Ovary (tissue), 3 donors: ENCODE data around the gene MGA.

Experiments
- POLR2A ChIP-seq: fragments of 450-650 bp; IDR thresholded peaks from one replicate; pipeline ENCODE4 v1.6.1; 2017; ENCODE audit warnings: antibody characterized with exemption, mild to moderate bottlenecking, moderate library complexity
- TF ChIP-seq, protein P1 (sequence below), 3 donors: fragments of 450-650 bp in 2 of 3; fragments of 200-600 bp in 1 of 3; IDR thresholded peaks; one replicate each; pipeline versions ENCODE4 v1.5.1 to v1.8.0; 2016 to 2022; ENCODE audit warnings: antibody characterized with exemption in 3 of 3, mild to moderate bottlenecking in 1 of 3
- donor health status: DM: no; HTN: no; CAD: no.

DNA sequence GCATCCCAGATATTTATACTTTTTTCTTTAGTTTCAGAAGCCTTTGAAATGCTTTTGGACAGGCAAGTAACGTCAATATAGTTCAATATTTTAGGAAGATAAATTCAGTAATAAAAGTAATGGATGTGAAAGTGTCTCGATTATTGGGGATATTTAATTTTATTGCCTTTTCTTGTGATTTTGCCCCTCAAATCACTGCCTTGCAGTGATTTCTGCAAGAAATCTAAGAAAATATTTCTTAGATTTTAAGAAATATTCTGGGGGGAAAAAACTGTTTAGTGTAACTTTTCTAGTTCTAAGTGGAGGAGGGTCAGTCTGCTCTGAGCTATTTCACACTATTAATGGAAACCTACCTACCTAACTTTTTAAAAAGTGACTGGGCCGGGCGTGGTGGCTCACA is 33.6 kb downstream of the MGA start:
- TF ChIP-seq, protein P1, sequence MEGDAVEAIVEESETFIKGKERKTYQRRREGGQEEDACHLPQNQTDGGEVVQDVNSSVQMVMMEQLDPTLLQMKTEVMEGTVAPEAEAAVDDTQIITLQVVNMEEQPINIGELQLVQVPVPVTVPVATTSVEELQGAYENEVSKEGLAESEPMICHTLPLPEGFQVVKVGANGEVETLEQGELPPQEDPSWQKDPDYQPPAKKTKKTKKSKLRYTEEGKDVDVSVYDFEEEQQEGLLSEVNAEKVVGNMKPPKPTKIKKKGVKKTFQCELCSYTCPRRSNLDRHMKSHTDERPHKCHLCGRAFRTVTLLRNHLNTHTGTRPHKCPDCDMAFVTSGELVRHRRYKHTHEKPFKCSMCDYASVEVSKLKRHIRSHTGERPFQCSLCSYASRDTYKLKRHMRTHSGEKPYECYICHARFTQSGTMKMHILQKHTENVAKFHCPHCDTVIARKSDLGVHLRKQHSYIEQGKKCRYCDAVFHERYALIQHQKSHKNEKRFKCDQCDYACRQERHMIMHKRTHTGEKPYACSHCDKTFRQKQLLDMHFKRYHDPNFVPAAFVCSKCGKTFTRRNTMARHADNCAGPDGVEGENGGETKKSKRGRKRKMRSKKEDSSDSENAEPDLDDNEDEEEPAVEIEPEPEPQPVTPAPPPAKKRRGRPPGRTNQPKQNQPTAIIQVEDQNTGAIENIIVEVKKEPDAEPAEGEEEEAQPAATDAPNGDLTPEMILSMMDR (IDR thresholded peaks at IDR 0.05): no peak
- TF ChIP-seq POLR2A: no peak
